NCI-H1092 (cell line): Measurements from ENCODE around the gene ZFP36L2.
A peak's percentile ranks its signal among the peaks of the same experiment; 100 is the strongest.

Experiments
- DNase-seq: peaks from one replicate; lab custom pipeline; 2025; lab: John Stamatoyannopoulos, UW

Gene ZFP36L2

GRCh38 chr2:43246641-43247040, 20.2 kb upstream of the ZFP36L2 start:
- DNase-seq, result no peak

GRCh38 chr2:43241558-43241957, 15.2 kb upstream of the ZFP36L2 start:
- DNase-seq, result no peak

GRCh38 chr2:43240766-43241150, 14.4 kb upstream of the ZFP36L2 start:
- no peak for DNase-seq

GRCh38 chr2:43239981-43240765, 13.8 kb upstream of the ZFP36L2 start:
- no peak for DNase-seq

- DNase-seq, result no peak
These were observed 12.4 kb upstream of the ZFP36L2 start for GRCh38 chr2:43238813-43239212.

GRCh38 chr2:43238176-43238575, 11.8 kb upstream of the ZFP36L2 start:
- no peak for DNase-seq

- DNase-seq, result no peak
These were observed 7.1 kb upstream of the ZFP36L2 start for GRCh38 chr2:43233218-43234212.

- DNase-seq, result no peak
These were observed 4.8 kb upstream of the ZFP36L2 start for GRCh38 chr2:43230951-43231827.

- DNase-seq, result no peak
These were observed 4.0 kb upstream of the ZFP36L2 start for GRCh38 chr2:43230351-43230885.

GRCh38 chr2:43228756-43229659, 2.6 kb upstream of the ZFP36L2 start:
- DNase-seq, result no peak

GRCh38 chr2:43228321-43228751, 1.9 kb upstream of the ZFP36L2 start:
- DNase-seq, result no peak

- DNase-seq, result no peak
These were observed 1.4 kb upstream of the ZFP36L2 start for GRCh38 chr2:43227830-43228281.

GRCh38 chr2:43226955-43227829, 786 bp upstream of the ZFP36L2 start:
- peak; percentile 39 for DNase-seq

GRCh38 chr2:43225788-43226557, 433 bp downstream of the ZFP36L2 start:
- DNase-seq, result no peak

GRCh38 chr2:43225093-43225787, 1.2 kb downstream of the ZFP36L2 start:
- DNase-seq, result no peak

GRCh38 chr2:43224571-43225092, 1.8 kb downstream of the ZFP36L2 start:
- DNase-seq, result no peak

- no peak for DNase-seq
These were observed 2.3 kb downstream of the ZFP36L2 start for GRCh38 chr2:43224131-43224570.

GRCh38 chr2:43223521-43224001, 2.8 kb downstream of the ZFP36L2 start:
- DNase-seq, result no peak
